ENCODE measurements around the gene ADRB1. TPM values are rescaled to one million over a fixed set of nuclear protein-coding genes. Genes with fewer than 3 reads are reported as not detected.

Gene ADRB1
- total RNA-seq, 1 donor from 2014 or later, result 0.13 TPM

- no peak for DNase-seq (ENCODE audit: low read depth, low spot score)
Measured at GRCh38 chr10:114087655-114088054, 44.0 kb downstream of the ADRB1 start.

GRCh38 chr10:114094795-114095194, 51.1 kb downstream of the ADRB1 start:
- no peak for DNase-seq (ENCODE audit: low read depth, low spot score)

- no peak for DNase-seq (ENCODE audit: low read depth, low spot score)
Measured at GRCh38 chr10:114095559-114096337, 52.1 kb downstream of the ADRB1 start.

Other genes starting within 250 kb of the ADRB1 start
- 7.1 and 9.3 TPM in 2 replicates for gene DCLRE1A, start 189.8 kb upstream of the ADRB1 start, total RNA-seq
- 14.3 and 15.5 TPM in 2 replicates for gene NHLRC2, start 189.2 kb upstream of the ADRB1 start, total RNA-seq
- 12.8 and 15.7 TPM in 2 replicates for gene CCDC186, start 130.3 kb downstream of the ADRB1 start, total RNA-seq
- not detected in 2 replicates for gene TDRD1, start 135.5 kb downstream of the ADRB1 start, total RNA-seq
- gene VWA2, start 195.4 kb downstream of the ADRB1 start, total RNA-seq, result not detected in 2 replicates